Colon (tissue), 2 donors: ENCODE results near the gene OR2C3.
"Not testable (repeated sequence)": the region's sequence is repeated elsewhere in the genome, so short reads cannot be mapped to it uniquely, and the experiment has no call there.

Experiments used
- FAIRE-seq: peaks from 2 replicates; lab custom pipeline; 2012; peaks lifted over from hg19 to GRCh38; lab: Jason Lieb, UNC
- donor health status: control.
- donor health status: control.

Gene OR2C3

GRCh38 chr1:247517795-247518612 lies 18.2 kb downstream of the OR2C3 start:
- FAIRE-seq, result no peak

- no peak for FAIRE-seq
Measured at GRCh38 chr1:247506831-247507230, 29.4 kb downstream of the OR2C3 start.

- no peak for FAIRE-seq
Measured at GRCh38 chr1:247500865-247501264, 35.4 kb downstream of the OR2C3 start.

GRCh38 chr1:247496581-247497285 lies 39.5 kb downstream of the OR2C3 start:
- no peak for FAIRE-seq

GRCh38 chr1:247494767-247495166 lies 41.5 kb downstream of the OR2C3 start:
- FAIRE-seq, result no peak

- FAIRE-seq, result no peak
Measured at GRCh38 chr1:247493106-247493505, 43.1 kb downstream of the OR2C3 start.

- no peak for FAIRE-seq
Measured at GRCh38 chr1:247491328-247491727, 44.9 kb downstream of the OR2C3 start.

- FAIRE-seq, result peak; percentile 14
Measured at GRCh38 chr1:247487057-247487456, 49.2 kb downstream of the OR2C3 start.

- FAIRE-seq, result no peak
Measured at GRCh38 chr1:247482747-247483146, 53.5 kb downstream of the OR2C3 start.

GRCh38 chr1:247476328-247477058 lies 59.7 kb downstream of the OR2C3 start:
- not testable (repeated sequence) for FAIRE-seq

- no peak for FAIRE-seq
Measured at GRCh38 chr1:247475793-247476192, 60.4 kb downstream of the OR2C3 start.
